HepG2 (cell line): ENCODE results near the gene HSD17B2. TPM values are rescaled to one million over a fixed set of nuclear protein-coding genes. Genes with fewer than 3 reads are reported as not detected.

Source experiments
- AHR ChIP-seq: IDR thresholded peaks from 2 replicates; pipeline ENCODE4 v1.6.1; 2018; ENCODE audit warnings: missing genetic modification reagents, missing compliant biosample characterization
- AKAP8 ChIP-seq: sonication (generic); formaldehyde crosslinking; IDR thresholded peaks from 2 replicates; pipeline ENCODE4 v1.5.1; 2020; ENCODE audit warnings: mild to moderate bottlenecking, missing genetic modification reagents
- CAMTA2 ChIP-seq: sonication (generic); formaldehyde crosslinking; IDR thresholded peaks from 2 replicates; pipeline ENCODE4 v1.4.0; 2020; ENCODE audit warnings: mild to moderate bottlenecking, missing genetic modification reagents, borderline replicate concordance
- EEA1 ChIP-seq: sonication (generic); formaldehyde crosslinking; IDR thresholded peaks from 2 replicates; pipeline ENCODE4 v1.5.1; 2020; ENCODE audit warnings: mild to moderate bottlenecking, missing genetic modification reagents, borderline replicate concordance
- ERF ChIP-seq: IDR thresholded peaks from 2 replicates; pipeline ENCODE4 v1.6.1; 2018; ENCODE audit warnings: missing biosample characterization, missing genetic modification reagents
- FOXK2 ChIP-seq: fragments of 450-650 bp; IDR thresholded peaks from 2 replicates; pipeline ENCODE4 v1.6.1; 2016
- KLF12 ChIP-seq: sonication (generic); formaldehyde crosslinking; IDR thresholded peaks from 2 replicates; pipeline ENCODE4 v1.4.0; 2020; ENCODE audit warnings: missing genetic modification reagents, borderline replicate concordance
- KLF15 ChIP-seq: sonication (generic); formaldehyde crosslinking; IDR thresholded peaks from 2 replicates; pipeline ENCODE4 v1.8.1; 2023; ENCODE audit warnings: borderline replicate concordance, mild to moderate bottlenecking, inconsistent platforms, missing genetic modification reagents, mixed read lengths
- MAZ ChIP-seq, 2 experiments: sonication (generic) in 1 of 2; formaldehyde crosslinking in 1 of 2; IDR thresholded peaks; 2 replicates each; pipeline versions ENCODE4 v1.5.0 to v1.6.1; 2012 to 2020; ENCODE audit warnings: low read depth in 2 of 2, mild to moderate bottlenecking in 2 of 2, borderline replicate concordance in 1 of 2, improper control_type of control experiment in 1 of 2, low read length in 1 of 2, missing genetic modification reagents in 1 of 2, moderate library complexity in 1 of 2
- PITX1 ChIP-seq: sonication (generic); formaldehyde crosslinking; IDR thresholded peaks from 2 replicates; pipeline ENCODE4 v1.5.1; 2020; ENCODE audit warnings: mild to moderate bottlenecking, missing genetic modification reagents
- THAP11 ChIP-seq: IDR thresholded peaks from 2 replicates; pipeline ENCODE4 v1.6.1; 2016; ENCODE audit warnings: missing biosample characterization, missing genetic modification reagents
- XRCC5 ChIP-seq: fragments of 200-400 bp; formaldehyde crosslinking; optimal IDR thresholded peaks from 2 replicates; pipeline ENCODE3; 2017; ENCODE audit warnings: mild to moderate bottlenecking, low read length
- ZBTB7A ChIP-seq: sonication (generic); formaldehyde crosslinking; IDR thresholded peaks from 2 replicates; pipeline ENCODE4 v1.8.0; 2022; ENCODE audit warnings: mild to moderate bottlenecking, missing genetic modification reagents
- ZFP37 ChIP-seq: sonication (generic); formaldehyde crosslinking; IDR thresholded peaks from 2 replicates; pipeline ENCODE4 v1.4.0; 2020; ENCODE audit warnings: missing genetic modification reagents, borderline replicate concordance
- ZNF10 ChIP-seq: sonication (generic); formaldehyde crosslinking; IDR thresholded peaks from 2 replicates; pipeline ENCODE4 v1.4.0; 2020; ENCODE audit warnings: mild to moderate bottlenecking, low read depth, missing genetic modification reagents, borderline replicate concordance
- ZNF138 ChIP-seq: sonication (generic); formaldehyde crosslinking; IDR thresholded peaks from 2 replicates; pipeline ENCODE4 v1.5.0; 2020; ENCODE audit warnings: mild to moderate bottlenecking, low read depth, missing genetic modification reagents
- ZNF224 ChIP-seq: sonication (generic); formaldehyde crosslinking; IDR thresholded peaks from 2 replicates; pipeline ENCODE4 v1.5.0; 2020; ENCODE audit warnings: mild to moderate bottlenecking, missing genetic modification reagents
- ZNF317 ChIP-seq: sonication (generic); formaldehyde crosslinking; IDR thresholded peaks from 2 replicates; pipeline ENCODE4 v1.5.0; 2020; ENCODE audit warnings: mild to moderate bottlenecking, missing genetic modification reagents
- ZNF430 ChIP-seq: sonication (generic); formaldehyde crosslinking; IDR thresholded peaks from 2 replicates; pipeline ENCODE4 v1.9.0; 2021; ENCODE audit warnings: mild to moderate bottlenecking, missing genetic modification reagents
- ZNF737 ChIP-seq: sonication (generic); formaldehyde crosslinking; IDR thresholded peaks from 2 replicates; pipeline ENCODE4 v1.5.0; 2020; ENCODE audit warnings: missing genetic modification reagents, mild to moderate bottlenecking, borderline replicate concordance
- ZNF772 ChIP-seq: sonication (generic); formaldehyde crosslinking; IDR thresholded peaks from 2 replicates; pipeline ENCODE4 v1.5.0; 2020; ENCODE audit warnings: mild to moderate bottlenecking, missing genetic modification reagents
- ZNF777 ChIP-seq: sonication (generic); formaldehyde crosslinking; IDR thresholded peaks from 2 replicates; pipeline ENCODE4 v1.4.0; 2020; ENCODE audit warnings: missing genetic modification reagents
- ZNF83 ChIP-seq: sonication (generic); formaldehyde crosslinking; IDR thresholded peaks from 2 replicates; pipeline ENCODE4 v1.4.0; 2020; ENCODE audit warnings: missing genetic modification reagents, mild to moderate bottlenecking, borderline replicate concordance
- polyA plus RNA-seq, 8 experiments: library from polyadenylated mRNA; depleted of rRNA in 3 of 8; stranded (reverse) in 7 of 8; unstranded in 1 of 8; fragments of >200 nt; fragmentation: Illumina TruSeq in 4 of 8; extraction: Trizol in 4 of 8; gene quantifications; 2 replicates each; pipeline versions ENCODE4 v1.2.1 to v1.2.3, GENCODE V29; 2011 to 2016; ENCODE audit warnings: low read depth in 4 of 8, missing spikeins in 1 of 8, mixed read lengths in 1 of 8; ENCODE audit not compliant: insufficient read depth in 1 of 8
- total RNA-seq, 5 experiments: library from RNA; depleted of rRNA; stranded (reverse); fragments of >200 nt; fragmentation: Illumina TruSeq; extraction: Trizol; gene quantifications; 2 replicates each; pipeline ENCODE4 v1.2.3, GENCODE V29; 2016; ENCODE audit warnings: low read depth in 1 of 5
- TF ChIP-seq, protein P1 (sequence below): sonication (generic); formaldehyde crosslinking; IDR thresholded peaks from 2 replicates; pipeline ENCODE4 v1.5.0; 2020; ENCODE audit warnings: missing genetic modification reagents
- TF ChIP-seq, protein P2 (sequence below): IDR thresholded peaks from 2 replicates; pipeline ENCODE4 v1.6.1; 2016; ENCODE audit warnings: missing genetic modification reagents, missing compliant biosample characterization
- TF ChIP-seq, protein P3 (sequence below): sonication (generic); formaldehyde crosslinking; IDR thresholded peaks from 2 replicates; pipeline ENCODE4 v1.4.0; 2020; ENCODE audit warnings: mild to moderate bottlenecking, missing genetic modification reagents
- TF ChIP-seq, protein P4 (sequence below): sonication (generic); formaldehyde crosslinking; IDR thresholded peaks from 2 replicates; pipeline ENCODE4 v1.4.0; 2020; ENCODE audit warnings: missing genetic modification reagents
- TF ChIP-seq, protein P5 (sequence below): sonication (generic); formaldehyde crosslinking; IDR thresholded peaks from 2 replicates; pipeline ENCODE4 v1.5.0; 2020; ENCODE audit warnings: missing genetic modification reagents

Gene HSD17B2
- total and polyA plus RNA-seq, 2 of the 13 experiments (the other 11 are each of a cell fraction or from before 2014, with no cell fraction given) = 26.3 to 69.3 TPM

DNA sequence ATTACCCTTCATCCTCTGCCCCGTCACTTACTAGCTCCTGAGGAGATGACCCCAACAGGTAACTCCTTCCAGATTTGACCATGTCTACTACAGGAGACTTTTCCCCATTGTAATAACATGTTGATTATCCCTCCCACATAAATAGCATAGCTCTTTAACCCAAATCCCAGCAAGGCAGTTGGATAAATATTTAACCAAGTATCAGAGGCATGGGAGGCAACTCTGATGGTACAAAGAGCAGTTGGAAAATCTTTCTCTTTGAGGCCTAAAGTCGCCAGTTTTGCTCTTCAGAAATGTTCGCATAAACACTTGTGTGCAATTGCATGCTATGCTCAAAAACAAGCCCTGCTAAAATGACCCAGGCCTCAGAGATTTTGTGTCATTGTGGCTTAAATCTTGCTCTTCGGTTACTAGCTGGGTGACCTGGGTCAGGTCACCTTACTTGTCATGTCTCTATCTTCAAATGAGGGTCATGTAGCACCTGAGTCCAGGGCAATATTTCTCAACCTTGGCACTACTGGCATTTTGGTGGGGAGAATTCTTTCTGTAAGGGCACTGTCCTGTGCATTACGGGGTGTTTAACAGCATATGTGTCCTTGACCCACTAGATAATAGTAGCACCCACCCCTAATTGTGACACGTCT lies 48.8 kb downstream of the HSD17B2 start (continued):
- no peak for TF ChIP-seq ZNF83 (CRISPR knock-in tag)
- no peak for TF ChIP-seq EEA1 (CRISPR knock-in tag)
- no peak for TF ChIP-seq ZNF737 (CRISPR knock-in tag)
- TF ChIP-seq ZNF10 (CRISPR knock-in tag) = no peak
- no peak for TF ChIP-seq ZBTB7A
- TF ChIP-seq CAMTA2 (CRISPR knock-in tag) = no peak
- no peak for TF ChIP-seq ZNF224 (CRISPR knock-in tag)
- no peak for TF ChIP-seq XRCC5
- no peak for TF ChIP-seq ZNF430
- TF ChIP-seq, protein P1, sequence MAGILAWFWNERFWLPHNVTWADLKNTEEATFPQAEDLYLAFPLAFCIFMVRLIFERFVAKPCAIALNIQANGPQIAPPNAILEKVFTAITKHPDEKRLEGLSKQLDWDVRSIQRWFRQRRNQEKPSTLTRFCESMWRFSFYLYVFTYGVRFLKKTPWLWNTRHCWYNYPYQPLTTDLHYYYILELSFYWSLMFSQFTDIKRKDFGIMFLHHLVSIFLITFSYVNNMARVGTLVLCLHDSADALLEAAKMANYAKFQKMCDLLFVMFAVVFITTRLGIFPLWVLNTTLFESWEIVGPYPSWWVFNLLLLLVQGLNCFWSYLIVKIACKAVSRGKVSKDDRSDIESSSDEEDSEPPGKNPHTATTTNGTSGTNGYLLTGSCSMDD = no peak
- TF ChIP-seq ZNF777 (CRISPR knock-in tag) = no peak
- TF ChIP-seq ZNF317 = no peak
- TF ChIP-seq FOXK2 = no peak
- no peak for TF ChIP-seq AHR (CRISPR knock-in tag)
- TF ChIP-seq, protein P2, sequence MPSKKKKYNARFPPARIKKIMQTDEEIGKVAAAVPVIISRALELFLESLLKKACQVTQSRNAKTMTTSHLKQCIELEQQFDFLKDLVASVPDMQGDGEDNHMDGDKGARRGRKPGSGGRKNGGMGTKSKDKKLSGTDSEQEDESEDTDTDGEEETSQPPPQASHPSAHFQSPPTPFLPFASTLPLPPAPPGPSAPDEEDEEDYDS (CRISPR knock-in tag) = no peak
- no peak for TF ChIP-seq ERF (CRISPR knock-in tag)
- no peak for TF ChIP-seq ZFP37
- TF ChIP-seq, protein P3, sequence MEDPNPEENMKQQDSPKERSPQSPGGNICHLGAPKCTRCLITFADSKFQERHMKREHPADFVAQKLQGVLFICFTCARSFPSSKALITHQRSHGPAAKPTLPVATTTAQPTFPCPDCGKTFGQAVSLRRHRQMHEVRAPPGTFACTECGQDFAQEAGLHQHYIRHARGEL = no peak
- TF ChIP-seq, protein P4, sequence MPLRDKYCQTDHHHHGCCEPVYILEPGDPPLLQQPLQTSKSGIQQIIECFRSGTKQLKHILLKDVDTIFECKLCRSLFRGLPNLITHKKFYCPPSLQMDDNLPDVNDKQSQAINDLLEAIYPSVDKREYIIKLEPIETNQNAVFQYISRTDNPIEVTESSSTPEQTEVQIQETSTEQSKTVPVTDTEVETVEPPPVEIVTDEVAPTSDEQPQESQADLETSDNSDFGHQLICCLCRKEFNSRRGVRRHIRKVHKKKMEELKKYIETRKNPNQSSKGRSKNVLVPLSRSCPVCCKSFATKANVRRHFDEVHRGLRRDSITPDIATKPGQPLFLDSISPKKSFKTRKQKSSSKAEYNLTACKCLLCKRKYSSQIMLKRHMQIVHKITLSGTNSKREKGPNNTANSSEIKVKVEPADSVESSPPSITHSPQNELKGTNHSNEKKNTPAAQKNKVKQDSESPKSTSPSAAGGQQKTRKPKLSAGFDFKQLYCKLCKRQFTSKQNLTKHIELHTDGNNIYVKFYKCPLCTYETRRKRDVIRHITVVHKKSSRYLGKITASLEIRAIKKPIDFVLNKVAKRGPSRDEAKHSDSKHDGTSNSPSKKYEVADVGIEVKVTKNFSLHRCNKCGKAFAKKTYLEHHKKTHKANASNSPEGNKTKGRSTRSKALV (CRISPR knock-in tag) = 0 out of 2 replicates have a peak, but pooled peaks have one; percentile 25
- TF ChIP-seq, protein P5, sequence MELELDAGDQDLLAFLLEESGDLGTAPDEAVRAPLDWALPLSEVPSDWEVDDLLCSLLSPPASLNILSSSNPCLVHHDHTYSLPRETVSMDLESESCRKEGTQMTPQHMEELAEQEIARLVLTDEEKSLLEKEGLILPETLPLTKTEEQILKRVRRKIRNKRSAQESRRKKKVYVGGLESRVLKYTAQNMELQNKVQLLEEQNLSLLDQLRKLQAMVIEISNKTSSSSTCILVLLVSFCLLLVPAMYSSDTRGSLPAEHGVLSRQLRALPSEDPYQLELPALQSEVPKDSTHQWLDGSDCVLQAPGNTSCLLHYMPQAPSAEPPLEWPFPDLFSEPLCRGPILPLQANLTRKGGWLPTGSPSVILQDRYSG = no peak
- TF ChIP-seq AKAP8 (CRISPR knock-in tag) = no peak
- no peak for TF ChIP-seq KLF12 (CRISPR knock-in tag)
- TF ChIP-seq KLF15 (CRISPR knock-in tag) = no peak
- no peak for TF ChIP-seq MAZ (IDR thresholded peaks at IDR 0.05; ENCODE audit: borderline replicate concordance, low read depth, low read length)
- no peak for TF ChIP-seq MAZ (CRISPR knock-in tag; IDR thresholded peaks at IDR 0.05; ENCODE audit: low read depth)
- TF ChIP-seq PITX1 (CRISPR knock-in tag) = peak; percentile 75
- no peak for TF ChIP-seq ZNF138
- no peak for TF ChIP-seq THAP11 (CRISPR knock-in tag)
- no peak for TF ChIP-seq ZNF772
